GM20000 (cell line): ENCODE results near the gene CCNA2.

ENCODE experiments used
- DNase-seq: peaks from one replicate; pipeline ENCODE4 v3.0.0; 2012; ENCODE audit warnings: low spot score
- CTCF ChIP-seq: IDR thresholded peaks from 2 replicates; pipeline ENCODE4 v1.5.1; 2012; ENCODE audit warnings: mild to moderate bottlenecking, control low read depth; ENCODE audit errors: extremely low read depth, missing control alignments

CCNA2 gene

GRCh38 chr4:121776610-121777401 lies 46.9 kb downstream of the CCNA2 start:
- DNase-seq, result no peak
- TF ChIP-seq CTCF, result no peak

- no peak for TF ChIP-seq CTCF
- no peak for DNase-seq
Measured at GRCh38 chr4:121773883-121774282, 49.8 kb downstream of the CCNA2 start.

DNA sequence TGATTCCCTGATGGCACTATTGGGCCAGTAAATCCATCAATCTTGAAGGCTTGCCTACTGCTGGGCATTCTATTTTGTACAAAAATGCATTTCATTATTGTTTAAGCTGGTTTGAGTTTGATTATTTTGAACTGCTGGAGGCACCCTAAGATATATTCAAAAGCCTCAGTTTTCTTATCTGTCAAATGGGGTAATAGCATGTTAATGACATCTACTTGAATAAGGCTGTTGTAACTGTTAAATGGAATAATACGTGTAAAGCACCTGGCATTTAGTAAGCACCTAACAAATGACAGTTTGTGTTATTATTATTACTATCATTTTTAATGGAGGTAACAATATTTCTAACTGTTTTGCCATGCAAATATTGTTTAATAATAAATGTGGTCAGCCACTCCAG lies 51.8 kb downstream of the CCNA2 start:
- TF ChIP-seq CTCF, result no peak

DNA sequence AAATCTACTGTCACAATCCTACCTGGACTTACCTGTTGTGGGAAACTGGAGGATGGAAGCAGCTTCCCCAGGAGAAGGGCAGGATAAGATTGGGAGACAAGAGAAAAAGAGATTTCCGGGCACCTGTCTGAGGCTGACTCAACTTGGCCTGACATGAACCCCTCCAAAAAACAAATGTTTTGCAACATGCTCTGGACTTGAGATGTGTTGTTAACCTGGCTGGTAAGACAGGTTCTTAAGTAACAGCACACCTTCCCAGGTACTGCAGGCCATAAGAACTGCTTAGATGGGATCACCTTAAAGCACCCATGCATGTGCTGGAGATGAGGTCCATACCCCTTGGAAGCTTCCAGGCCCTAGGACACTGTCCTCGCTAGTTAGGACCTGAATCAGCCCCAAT lies 54.3 kb downstream of the CCNA2 start:
- no peak for DNase-seq

More for the DNA sequence above, 51.8 kb downstream of the CCNA2 start:
- DNase-seq, result no peak

DNA sequence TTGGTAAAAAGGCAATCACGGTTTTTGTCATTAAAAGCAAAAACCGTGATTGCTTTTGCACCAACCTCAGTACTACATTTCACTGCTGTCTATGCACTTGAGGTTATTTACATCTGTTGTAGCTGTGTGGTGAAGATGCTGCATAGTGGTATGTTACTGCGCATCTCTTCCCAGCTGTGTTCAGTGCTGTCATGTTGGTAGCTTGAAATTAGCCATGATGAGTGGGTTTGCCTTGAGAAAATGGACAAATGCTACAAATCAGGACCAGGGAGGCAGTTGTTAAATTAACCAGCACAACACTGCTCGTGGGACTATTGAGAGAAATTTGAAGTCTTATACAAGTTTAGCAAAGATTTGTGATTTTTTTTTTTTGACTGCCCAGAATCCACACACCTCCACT lies 56.5 kb downstream of the CCNA2 start:
- TF ChIP-seq CTCF, result no peak
- no peak for DNase-seq

More for the DNA sequence above, 54.3 kb downstream of the CCNA2 start:
- no peak for TF ChIP-seq CTCF
